ENCODE results near the gene FAHD1.
A peak's percentile ranks its signal among the peaks of the same experiment; 100 is the strongest.

FAHD1 gene

DNA sequence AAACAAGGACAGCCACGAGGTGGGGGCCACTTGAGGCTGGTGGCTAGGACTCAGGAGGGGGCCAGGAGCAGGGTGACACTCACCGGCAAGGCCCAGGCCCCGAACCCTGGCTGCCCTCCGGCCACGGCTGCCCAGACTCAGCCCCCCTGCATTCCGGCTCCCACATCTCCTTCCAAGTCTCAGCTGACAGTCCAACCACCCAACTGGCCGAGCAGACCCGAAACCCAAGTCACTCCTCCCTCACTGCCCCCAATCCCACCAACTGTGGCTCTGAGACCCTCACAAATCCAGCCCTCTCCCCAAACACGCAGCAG is 9.8 kb upstream of the FAHD1 start:
- no peak for DNase-seq (ENCODE audit: low spot score)

DNA sequence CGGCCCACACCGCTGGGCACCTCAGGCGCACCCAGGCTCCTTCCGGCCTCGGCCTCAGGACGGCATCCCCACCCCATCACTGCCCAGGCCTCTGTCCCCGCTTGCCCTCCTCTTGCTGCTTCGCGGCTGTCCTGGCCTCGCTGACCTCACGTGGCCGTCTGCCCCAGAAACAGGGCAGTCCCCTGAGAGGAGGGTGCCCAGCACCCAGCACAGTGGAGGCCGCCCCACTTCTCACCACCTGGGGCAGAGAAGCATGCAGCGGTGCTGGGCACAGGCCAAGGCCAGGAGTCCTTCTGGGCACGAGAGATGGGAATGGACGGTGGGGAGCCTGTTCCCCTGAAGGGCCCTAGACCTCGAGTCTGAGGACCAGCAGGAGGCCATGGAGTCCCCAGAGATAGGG is 9.3 kb upstream of the FAHD1 start:
- DNase-seq (ENCODE audit: low spot score): no peak

DNA sequence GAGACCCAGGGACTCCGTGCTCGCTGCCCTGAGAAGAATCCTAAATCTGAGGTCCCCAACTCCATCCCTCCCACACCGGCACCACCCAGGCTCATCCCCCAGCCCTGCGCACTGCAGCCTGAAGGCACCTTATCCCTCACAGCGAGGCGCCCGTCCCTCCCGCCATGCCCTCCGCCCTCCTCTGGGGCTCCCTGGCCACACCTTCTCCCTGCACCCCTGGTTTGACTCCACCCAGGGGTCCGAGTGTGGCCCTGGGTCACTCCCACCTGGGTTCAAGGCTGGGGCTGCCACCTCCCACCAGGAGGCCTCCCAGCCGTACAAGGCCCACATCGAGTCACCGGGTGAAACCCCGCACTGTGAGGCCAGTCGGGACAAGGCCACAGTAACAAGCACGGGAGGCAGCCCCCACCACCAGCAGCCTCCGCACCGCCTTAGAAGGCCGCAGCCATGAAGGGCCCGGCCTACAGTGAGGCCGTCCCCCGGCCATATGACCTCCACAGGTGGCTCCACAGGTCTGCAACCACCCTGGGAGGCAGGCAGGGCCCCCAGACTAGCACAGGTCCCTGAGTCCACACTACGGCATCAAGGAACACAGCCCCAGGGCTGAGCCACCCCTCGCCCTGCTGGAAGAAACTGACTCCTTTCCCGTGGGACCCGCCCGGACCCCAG is 8.7 kb upstream of the FAHD1 start:
- DNase-seq (ENCODE audit: low spot score): peak; percentile 43

DNA sequence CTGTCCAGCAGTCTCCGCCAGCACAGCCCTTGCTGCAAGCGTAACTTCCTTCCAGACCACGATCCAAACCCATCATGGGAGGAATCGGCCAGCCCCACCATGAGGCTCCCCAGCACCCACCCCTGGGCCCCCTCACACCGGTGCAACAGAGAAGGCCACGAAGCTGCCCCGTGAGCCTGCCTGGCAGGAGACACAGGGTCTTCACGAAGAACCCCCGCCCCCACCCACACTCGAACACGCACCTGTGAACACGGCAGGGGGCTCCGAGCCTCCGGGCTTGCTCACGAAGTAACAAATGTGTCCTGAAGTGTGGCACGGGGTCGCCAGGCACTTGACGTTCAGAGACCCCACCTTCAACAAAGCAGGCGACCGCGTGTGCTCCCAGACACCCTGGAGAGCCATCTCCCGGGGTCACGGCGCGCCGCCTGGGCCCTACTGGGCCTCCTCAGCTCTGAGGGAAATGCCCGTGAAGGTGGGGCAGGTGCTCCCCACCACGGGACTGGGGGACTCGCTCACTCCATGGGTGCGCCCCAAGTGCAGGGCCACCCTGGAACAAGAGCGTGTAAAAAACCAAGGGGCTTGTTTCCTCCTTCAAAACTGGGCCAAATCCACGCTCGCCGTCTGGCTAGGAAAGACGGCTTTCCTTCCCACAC is 8.0 kb upstream of the FAHD1 start:
- no peak for DNase-seq (ENCODE audit: low spot score)

DNA sequence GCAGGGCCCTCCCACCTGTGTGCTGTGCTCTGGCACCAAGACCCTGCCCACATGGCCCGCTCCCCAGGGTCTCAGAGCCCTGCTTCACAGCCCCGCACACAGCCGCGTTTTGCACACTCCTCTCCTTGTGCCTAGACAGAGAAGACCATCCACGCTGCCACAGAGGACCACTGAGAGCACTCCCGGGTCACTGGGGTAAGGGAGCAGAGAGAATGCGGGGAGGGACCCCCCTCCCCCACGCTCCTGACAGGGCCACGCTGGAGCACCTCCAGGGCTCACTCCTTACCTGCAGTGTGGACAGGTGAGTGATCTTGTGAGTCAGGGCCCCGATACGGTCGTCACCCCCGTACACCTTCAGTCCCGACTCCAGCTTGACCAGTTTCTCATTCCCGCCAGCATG is 7.4 kb upstream of the FAHD1 start:
- no peak for DNase-seq (ENCODE audit: low spot score)

DNA sequence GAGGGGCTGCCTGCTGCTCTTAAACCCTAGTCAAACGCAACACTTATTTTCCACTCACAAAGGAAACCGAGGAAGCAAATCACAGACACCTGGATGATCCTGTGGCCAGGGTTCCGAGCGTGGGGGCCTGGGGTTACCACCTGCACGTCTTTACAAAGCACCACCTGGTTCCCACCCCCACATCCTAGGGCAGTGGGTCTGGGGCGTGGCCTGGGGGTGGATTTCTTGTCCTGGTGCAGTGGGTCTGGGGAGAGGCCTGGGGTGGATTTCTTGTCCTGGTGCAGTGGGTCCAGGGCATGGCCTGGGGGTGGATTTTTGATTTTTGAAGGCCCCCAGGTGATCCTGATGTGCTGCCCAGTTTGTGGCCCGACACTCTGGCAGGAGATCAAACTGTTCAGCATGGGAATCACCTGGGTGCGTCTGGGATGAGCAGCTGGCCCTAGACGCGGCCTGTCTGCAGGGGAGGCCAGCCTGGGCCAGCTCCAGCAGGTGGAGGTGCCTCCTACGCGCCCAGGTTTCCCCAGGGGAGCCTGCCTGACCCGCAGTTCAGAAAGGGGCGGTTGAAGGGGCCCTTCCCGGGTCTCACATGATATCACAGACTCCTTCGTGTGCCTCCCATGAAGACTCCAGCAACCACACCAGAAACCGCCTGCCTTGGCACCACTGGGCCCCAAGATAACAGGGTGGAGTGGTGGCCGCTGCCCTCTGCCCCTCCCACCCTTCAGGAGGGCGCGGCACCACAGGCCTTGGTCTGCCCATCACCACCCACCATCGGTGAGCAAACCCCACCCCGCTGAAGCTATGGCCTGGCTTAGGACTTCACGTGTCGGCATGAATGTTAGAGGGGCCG is 6.7 kb upstream of the FAHD1 start:
- DNase-seq (ENCODE audit: low spot score): peak; percentile 90

DNA sequence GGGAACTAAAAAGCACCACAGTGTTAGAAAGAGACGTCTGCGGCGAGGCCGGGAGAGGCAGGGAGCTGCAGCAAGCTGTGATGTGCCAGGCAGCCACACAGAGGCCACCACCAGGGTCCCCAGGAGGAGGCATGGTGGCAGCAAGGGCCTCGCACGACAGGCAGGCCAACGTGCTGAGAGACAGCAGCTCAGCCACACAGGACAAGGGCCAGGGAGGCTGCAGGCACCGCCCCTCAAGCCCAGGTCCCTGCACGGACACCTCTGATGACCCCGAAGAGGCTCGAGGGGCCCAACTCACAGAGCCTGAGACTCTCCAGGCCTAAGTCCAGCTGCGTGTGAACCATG is 6.1 kb upstream of the FAHD1 start:
- no peak for DNase-seq (ENCODE audit: low spot score)

DNA sequence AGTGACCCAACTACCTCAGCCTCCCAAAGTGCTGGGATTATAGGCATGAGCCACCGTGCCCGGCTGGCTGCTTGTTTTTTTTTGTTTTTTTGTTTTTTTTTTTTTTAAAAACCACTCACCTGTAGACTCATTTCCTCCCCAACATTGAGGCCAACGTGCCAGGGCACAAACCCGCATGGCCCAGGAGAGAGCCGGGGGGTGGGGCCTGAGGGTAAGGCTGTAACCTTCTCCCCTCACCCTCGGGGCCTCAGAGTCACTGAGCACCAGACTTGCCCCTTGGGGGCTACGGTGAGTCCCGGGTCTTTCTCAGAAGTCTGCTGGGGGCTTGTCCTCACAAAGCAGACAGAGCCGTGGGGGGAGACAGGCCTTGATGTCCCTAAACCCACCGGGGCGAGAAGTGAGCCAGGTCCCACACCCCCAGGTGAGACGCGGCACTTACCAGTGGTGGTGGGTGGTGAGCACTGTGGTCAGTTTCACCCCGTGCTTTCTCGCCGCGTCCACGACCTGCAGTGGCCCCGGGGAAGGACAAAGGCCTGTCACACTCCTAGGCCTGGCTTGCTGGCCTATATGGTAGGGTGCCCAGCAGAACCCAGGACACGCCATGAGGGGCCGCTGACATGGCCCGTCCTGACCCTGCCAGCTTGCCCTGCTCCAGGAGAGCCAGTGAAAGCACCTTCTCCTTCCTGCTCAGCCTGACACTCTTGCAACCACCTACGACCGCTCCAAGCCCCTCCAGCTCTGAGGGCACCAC is 5.0 kb upstream of the FAHD1 start:
- no peak for DNase-seq (ENCODE audit: low spot score)

DNA sequence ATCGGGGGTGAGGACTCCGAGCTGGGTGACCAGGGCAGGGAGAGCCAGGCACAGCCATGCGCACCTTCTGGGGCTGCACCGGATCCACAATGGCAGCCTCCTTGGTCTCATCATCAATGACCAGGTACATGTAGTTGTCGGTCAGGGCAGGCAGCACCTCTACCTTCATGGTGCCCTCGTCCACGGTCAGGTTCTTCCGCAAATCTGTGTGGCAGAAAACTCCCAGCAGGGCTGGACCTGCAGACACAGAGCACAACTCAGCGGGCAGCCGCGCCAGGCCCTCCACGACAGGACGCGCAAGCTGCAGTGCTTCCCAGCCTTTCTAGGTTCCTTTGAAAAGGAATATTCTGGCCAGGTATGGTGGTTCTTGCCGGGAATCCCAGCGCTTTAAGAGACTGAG is 4.2 kb upstream of the FAHD1 start:
- DNase-seq (ENCODE audit: low spot score): no peak

DNA sequence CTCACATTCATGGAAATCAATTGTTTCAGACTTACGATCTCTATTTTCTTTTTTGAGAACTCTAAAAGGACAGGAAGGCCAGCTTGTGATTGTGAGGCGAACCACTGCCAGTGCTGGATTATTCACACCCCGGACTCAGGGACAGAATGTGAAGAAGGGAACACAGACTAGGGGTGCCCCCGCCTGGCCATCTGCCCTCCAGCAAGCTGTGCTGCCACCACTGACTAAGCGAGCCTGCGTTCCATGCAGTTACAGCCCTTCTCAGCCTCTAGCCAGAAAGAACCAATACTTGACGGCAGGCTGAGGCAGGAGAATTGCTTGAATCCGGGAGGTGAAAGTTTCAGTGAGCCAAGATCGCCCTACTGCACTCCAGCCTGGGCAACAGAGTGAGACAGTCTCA is 3.2 kb upstream of the FAHD1 start:
- DNase-seq (ENCODE audit: low spot score): peak; percentile 87

DNA sequence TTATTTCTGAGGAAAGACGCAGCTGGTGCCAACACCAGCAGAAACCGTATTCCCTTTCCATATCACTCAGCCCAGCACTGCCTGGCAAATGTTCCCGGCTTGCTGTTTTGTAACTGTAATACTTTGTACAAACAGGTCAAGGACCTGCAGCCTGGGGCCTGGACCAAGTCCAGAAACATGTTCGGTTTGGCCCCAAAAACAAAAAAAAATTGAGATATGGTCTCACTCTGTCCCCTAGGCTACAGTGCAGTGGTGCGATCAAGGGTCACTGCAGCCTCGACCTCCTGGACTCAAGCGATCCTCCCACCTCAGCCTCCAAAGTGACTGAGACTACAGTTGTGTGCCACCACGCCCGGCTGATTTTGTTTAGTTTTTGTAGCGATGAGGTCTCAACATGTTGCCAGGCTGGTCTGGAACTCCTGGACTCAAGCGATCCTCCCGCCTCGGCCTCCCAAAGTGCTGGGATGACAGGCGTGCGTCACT is 1.6 kb upstream of the FAHD1 start:
- DNase-seq (ENCODE audit: low spot score): peak; percentile 19

DNA sequence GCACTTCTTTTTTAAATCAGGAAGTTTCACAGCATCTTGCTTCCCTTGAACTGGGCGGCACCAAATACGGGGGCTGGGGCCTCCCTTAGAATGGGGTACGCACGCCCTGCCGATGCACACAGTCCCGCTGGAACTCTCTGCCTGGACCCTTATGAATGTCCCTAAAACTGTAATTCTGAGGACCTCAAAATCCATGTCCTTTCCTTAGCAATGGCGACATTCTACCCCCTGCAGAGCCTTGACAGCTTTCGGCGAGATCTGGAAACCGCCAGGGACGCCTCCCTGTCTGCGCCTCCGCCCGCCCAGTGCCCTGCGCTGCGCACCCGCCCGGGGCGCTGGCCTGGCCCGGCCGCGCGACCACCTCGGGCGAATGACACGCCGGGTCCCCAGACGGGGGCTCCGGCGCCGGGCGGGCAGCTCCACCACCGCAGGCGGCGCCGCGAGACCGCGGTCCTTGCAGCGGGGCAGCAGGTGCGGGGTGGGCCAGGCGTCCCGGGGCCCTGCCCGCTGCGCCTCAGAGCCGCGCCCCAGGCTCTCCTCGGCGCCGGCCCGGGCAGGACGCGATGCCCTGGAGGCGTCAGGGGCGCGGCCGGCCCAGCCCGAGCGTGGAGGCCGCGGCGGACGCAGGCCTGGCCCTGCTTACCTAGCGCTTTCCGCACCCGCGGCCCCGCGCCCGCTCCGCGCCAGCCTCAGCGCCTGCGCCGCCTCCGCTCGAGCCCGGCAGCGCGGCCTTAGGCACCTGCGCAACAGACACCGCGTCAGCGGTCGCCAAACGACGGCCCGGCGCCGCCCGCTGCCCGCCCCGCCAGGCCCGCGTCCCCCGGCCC is 929 bp upstream of the FAHD1 start:
- peak; percentile 81 for DNase-seq (ENCODE audit: low spot score)

DNA sequence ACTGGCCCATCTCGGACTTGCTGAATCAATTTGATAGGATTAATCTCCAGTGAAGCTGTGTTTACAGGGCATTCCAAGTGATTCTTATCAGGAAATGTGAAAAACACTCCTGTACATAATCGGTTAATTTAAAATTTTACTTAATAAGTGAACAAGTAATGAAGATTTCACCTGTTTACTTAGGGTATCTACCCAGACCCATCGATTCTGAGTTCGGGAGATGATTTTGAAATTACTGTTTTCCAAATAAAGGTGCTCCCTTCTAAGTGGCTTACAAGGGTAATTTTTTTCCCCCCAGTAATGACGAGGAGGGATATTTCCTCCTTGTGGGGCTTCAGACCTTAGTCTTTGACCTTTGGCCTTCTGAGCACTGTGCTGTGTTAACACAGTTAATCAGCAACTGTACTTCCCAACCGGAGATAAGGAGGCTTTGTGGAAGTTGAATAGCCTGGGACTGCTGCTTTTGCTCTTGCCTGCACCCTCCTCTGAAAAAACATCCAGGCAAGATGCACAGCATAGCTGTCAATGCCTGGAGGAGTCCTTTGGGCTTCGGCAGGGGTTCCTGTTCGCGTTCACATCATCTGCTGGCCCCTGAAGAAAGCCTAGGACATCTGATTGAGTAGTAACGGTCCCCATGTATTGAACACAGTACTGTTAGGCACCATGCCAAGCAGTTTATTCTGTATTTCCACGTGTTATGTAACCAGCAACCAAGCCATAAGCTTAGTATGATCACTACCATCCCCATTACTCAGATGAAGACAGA is 1.8 kb downstream of the FAHD1 start:
- peak; percentile 44 for DNase-seq (ENCODE audit: low spot score)

DNA sequence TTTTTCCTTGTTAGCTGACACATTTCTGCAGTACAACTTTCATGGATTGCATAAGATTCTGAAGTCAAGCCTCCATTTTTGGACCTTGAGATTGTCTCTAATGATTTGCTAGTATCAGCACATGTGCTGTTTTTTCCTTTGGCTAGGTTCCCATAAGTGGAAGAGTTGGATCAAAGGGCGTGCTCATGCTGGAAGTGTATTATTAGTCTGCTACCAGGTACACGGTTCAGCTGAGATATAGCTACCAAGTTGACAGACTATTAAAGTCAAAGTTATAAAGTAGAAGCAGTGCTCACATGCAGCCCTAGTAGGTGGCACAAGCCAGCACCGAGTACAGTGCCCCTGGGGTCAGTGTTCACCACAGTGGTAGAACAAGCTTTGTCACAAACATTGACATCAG is 3.2 kb downstream of the FAHD1 start:
- DNase-seq (ENCODE audit: low spot score): peak; percentile 31

DNA sequence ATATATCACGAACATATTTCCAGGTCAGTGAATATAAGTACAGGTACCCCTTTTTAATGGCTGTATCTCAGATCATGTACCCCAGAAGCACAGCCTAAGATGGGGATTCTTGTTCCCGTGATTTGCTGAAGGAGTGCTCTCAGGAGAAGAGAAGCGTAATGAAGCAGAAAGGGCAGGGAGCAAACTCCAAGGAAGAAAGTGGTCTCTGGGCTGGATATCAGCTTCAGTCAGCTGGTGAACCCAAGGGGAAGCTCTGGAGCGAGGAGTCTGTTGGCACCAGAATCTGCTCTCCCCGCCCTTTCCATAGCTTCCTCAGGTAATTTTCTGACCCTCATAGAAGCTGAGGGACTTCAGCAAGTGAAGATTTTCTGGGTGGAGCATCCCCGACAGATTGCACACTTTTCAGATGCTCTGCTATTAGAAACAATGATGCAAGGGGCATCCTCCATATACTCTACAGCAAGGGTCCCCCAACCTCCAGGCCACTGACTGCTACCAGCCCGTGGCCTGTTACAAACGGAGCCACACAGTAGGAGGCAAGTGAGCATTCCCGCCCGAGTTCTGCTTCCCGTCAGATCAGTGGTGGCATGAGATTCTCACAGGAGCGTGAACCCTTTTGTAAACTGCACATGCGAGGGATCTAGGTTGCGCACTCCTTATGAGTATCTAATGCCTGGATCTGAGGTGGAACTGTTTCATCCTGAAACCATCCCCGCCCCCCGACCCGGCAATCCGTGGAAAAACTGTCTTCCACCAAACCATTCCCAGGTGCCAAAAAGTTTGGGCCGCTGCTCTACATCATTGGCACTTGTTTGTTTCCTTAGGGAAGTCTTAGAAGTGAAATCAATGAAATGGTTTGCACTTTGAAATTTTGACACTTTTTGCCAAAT is 4.4 kb downstream of the FAHD1 start:
- DNase-seq (ENCODE audit: low spot score): no peak

DNA sequence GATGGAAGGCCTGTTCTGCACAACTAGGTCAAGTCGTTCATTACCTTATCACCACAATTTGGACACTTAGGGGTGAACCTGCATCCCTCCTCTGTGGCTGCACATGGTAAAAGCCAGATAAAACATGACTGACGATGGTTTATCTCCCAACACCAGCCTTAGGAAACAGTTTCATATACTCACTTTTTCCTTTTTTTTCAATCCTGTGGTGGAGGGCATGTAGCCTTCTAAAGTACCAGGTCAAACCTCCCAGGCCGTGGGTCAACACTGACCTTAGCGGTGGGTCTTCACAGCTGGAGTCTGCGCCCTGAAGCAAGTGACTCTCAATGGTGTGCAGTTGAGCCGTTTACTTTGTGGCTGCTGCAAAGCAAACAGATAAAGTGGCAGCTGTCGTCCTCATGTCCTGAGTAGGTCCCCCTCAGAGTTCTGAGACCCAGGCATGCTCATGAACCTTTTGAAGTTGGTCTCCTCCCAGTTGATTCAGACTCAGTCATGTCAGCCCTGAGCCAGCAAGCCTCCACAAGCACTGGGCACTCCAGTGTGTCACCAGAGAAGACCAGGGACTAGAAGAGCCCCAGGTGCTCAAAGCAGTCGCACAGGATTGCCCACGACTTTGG is 5.9 kb downstream of the FAHD1 start:
- peak; percentile 79 for DNase-seq (ENCODE audit: low spot score)

DNA sequence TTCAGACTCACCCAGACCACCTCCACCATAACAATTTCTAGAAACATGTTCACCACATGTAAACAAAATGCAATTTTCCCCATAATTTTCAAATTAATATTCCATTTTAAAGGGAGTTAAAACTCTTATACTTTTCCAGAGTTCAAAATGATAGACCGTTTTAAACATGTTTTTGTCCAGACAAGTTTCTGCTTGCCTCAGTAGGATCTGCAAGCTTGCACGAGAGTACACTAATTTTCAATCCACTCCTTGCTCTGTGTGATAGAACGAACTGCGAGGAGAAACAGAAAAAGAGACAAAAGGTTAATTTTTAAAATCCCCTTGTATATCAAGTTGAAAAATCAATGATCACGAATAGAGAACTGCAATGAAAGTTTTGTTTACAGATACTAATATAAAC is 7.1 kb downstream of the FAHD1 start:
- no peak for DNase-seq (ENCODE audit: low spot score)

DNA sequence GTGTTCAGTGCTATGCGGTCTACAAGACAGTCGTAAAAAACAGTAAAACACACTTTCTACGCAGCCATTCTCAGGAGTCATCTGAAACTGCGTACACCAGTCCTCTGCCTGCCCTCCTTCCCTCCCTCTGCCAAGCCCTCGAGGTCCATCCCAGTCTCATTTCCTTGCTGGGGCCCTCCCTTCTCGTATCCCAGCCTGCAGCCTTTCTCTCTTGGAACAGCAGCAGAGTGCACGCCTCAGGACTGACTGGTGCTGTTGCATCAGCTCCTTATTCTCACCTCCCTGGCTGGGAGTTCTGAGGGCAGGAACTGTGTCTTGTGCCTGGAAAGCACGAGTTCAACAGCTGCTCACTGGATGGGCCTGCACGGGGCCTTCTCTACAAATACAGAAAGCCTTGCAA is 12.5 kb downstream of the FAHD1 start:
- DNase-seq (ENCODE audit: low spot score): no peak

DNA sequence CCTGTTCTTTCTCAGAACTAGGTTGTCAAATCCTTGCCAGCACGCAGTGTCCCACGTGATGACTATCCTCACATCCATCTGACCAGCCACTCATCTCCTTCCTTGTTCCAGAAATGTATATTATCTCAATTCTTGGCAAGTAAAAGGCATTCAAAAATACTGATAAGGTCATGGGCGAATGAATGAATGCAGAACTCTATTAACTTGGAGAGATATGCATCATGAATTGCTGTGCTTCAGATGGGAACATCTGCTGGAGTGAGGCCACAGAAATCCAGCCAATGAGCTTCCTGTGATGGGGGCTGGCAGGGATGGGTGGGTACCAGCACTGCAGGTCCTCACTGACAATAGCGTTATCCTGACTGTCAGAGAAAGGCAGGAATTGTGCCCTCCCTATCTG is 19.0 kb downstream of the FAHD1 start:
- DNase-seq (ENCODE audit: low spot score): no peak

All from hematopoietic multipotent progenitor cell treated with erythropoietin and hydrocortisone succinate and interleukin-3 and kit ligand, for 17 days (in vitro differentiated cells).